Measurements from ENCODE around the gene ART3.

The ART3 gene

GRCh38 chr4:76067652-76068286, 6.7 kb upstream of the ART3 start:
- DNase-seq (ENCODE audit: low read depth in 1 of 2, low spot score in 1 of 2) = peak; percentile 32 to 75

- DNase-seq (ENCODE audit: low read depth in 1 of 2, low spot score in 1 of 2) = no peak
Observed at GRCh38 chr4:76072760-76073159, 1.7 kb upstream of the ART3 start.

- no peak for DNase-seq (ENCODE audit: low read depth in 1 of 2, low spot score in 1 of 2)
Observed at GRCh38 chr4:76074993-76075600, 588 bp downstream of the ART3 start.

DNA sequence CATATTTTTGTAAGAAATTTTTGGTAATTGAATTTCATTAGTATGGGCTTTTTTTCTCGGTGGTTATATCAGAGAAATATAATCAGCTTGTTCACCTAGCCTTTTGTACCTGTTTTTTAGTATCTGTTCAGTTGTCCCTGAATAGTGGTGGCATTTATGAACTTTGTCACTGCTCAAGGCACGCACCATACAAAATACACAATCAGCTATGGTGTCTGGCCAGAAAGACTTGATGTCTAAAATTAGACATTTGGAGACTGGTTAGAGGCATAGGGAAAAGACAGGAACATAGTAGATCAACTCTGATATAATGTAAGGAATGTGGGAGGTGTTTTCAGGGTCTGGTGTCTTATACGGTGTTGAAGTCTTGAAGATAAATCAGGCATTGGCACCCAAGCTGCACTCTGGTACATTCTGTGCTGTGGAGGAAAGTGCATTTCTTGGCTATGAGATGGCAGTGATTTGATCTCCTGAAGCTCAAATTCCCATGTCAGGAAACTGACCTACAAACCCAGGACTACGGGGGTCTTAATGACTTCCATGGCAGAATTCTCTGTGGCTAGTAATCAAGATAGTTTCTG, 3.6 kb downstream of the ART3 start:
- no peak for DNase-seq (ENCODE audit: low read depth in 1 of 2, low spot score in 1 of 2)

- DNase-seq (ENCODE audit: low read depth in 1 of 2, low spot score in 1 of 2) = no peak
Observed at GRCh38 chr4:76083386-76083988, 9.0 kb downstream of the ART3 start.

GRCh38 chr4:76084542-76084941, 10.0 kb downstream of the ART3 start:
- no peak for DNase-seq (ENCODE audit: low read depth in 1 of 2, low spot score in 1 of 2)

DNA sequence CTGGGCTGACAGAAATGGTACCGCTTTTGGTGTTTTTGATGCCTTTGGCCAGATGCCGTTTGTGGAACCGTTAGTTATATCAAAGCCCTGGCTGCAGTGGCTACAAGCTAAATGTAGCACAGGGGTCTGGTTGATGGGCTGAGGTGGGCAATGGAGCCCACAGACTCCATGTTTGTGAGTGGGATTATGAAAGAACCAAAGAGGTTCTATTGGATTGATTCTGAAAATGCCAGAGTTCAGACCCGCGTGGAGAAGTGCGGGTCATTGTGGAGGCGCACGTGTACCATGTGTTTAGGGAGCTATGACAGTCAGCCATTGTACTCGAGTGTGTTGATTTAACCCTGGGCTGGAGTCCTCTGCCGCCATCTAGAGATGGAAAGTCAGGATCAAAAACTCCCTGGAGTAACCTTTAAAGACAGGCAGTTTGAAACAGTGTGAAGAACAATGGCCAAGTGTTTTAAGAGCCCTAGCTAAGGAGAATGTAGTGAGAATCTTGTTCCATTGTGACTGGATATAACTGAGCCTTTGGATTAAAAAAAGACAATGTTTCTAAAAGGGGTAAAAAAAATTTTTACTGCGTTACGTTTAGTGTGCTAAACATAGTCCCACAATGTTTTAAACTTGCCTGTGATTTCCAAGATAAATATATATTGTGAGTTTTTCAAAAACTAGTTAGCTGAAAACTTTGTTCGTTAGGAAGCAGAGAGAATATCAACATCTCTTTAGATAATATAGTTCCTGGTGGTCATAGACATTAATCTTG, 12.7 kb downstream of the ART3 start:
- DNase-seq (ENCODE audit: low read depth in 1 of 2, low spot score in 1 of 2) = no peak

DNA sequence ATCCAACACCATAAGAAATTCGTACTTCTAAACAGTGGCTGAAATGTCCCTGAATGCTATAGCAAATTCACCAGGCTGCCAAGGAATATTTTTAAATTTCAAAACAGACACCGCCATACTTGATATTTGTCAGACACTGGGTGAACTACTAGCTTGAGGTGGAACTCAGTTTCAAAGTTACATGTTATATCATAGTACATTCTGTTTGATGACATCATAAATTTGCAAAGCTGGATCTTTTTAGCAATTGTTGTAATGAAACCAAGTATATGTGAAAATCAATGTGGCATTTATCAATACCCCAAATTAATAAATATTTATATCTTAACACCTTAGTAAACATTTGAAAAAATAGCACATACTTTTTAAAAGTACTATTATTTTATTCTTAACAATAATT, 14.2 kb downstream of the ART3 start:
- DNase-seq (ENCODE audit: low read depth in 1 of 2, low spot score in 1 of 2) = no peak

DNA sequence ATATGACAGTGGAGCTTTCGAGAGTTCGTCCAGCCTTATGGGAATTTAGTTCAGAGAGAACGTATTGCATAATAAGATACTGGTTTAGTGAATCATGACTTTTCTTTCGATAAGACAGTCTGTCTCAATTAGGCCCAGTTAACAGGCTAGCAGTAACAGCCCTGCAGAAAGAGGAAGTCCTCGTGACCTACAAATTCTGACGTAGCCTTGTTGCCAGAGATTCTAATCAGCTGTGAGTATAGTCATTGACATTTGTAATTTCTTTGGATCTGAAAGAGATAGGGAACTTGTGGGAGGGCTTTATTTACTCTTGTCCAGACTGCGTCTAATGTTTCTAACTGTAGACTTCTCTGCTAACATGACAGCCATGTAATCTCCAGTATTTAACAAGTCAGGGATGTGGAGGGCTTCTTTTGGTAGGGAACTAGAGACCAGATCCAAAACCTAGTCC, 15.8 kb downstream of the ART3 start:
- no peak for DNase-seq (ENCODE audit: low read depth in 1 of 2, low spot score in 1 of 2)

- no peak for DNase-seq (ENCODE audit: low read depth in 1 of 2, low spot score in 1 of 2)
Observed at GRCh38 chr4:76091052-76091451, 16.5 kb downstream of the ART3 start.

GRCh38 chr4:76095568-76095967, 21.1 kb downstream of the ART3 start:
- DNase-seq (ENCODE audit: low read depth in 1 of 2, low spot score in 1 of 2) = no peak

- no peak for DNase-seq (ENCODE audit: low read depth in 1 of 2, low spot score in 1 of 2)
Observed at GRCh38 chr4:76096076-76096475, 21.6 kb downstream of the ART3 start.

DNA sequence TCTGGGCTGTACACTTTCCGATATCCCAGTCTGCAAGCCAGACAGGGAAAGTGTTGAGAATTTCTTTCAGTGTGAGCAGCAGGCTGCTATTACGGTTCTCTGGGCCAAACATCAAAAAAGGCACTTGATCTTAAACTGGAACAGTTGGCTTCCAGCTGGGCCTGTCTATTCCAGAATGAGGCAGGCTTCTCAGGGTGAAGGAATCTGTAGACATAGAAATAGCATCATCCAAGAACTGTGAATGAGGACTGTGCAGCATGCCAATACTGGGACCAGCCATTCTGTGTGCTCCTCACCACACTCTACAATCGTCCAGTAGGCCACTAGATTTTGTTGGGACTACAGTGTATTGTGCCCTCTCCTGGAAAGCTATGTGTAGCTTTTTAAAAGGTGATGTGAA, 31.1 kb downstream of the ART3 start:
- DNase-seq (ENCODE audit: low read depth in 1 of 2, low spot score in 1 of 2) = no peak

DNA sequence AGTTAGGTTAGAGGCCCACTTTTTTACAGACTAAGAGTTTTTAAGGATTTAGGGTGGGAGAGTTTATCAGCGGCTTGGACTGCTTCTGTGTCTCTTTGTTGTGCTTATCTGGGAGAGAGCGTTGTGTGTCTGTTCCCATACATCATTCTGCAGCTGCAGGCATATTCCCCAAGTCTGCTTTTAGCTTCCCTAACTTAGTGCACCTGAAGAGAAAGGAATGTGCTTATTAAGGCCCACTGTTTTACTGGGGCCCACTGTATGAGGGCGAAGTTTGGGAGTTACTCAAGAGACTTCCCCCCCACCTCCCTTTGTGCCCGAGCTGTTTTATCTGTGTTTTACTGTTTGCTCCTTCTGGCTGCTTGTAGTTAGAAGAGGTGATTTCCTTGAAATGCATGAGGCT, 31.9 kb downstream of the ART3 start:
- no peak for DNase-seq (ENCODE audit: low read depth in 1 of 2, low spot score in 1 of 2)

- no peak for DNase-seq (ENCODE audit: low read depth in 1 of 2, low spot score in 1 of 2)
Observed at GRCh38 chr4:76108467-76109181, 34.1 kb downstream of the ART3 start.

DNA sequence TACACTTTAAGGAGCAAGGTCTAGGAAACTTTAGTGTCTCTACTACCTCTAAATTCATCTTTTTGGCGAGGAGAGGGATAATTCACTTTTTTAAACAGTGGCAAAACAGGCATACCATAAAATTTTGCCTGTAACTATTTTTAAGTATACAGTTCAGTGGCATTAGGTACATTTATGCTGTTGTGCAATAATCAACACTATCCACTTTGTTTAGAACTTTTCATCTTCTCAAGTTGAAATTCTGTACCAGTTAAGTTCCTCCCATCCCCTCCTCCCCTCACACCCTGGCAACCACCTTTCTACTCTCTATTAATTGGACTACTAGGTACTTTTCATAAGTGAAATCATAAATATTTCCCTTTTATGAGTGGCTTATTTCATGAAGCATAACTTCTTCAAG, 42.3 kb downstream of the ART3 start:
- no peak for DNase-seq (ENCODE audit: low read depth in 1 of 2, low spot score in 1 of 2)

DNA sequence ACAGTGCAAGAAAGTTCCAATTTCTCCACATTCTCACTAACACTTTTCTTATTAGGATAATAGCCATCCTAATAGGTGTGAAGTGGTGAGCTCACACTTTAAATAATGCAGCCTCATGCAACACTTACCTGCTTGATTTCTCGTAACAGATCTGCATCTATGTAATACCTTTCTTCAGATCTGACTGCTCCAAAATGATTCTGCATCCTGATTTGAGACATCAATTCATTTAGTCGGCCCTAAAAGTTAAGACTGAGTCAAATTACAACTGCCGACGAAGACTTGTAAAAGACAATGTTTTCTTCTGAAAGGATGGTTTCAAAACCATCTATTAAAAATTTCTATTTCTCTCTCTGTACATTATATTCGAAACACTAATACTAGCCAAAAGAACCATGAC, 43.0 kb downstream of the ART3 start:
- DNase-seq (ENCODE audit: low read depth in 1 of 2, low spot score in 1 of 2) = no peak

- no peak for DNase-seq (ENCODE audit: low read depth in 1 of 2, low spot score in 1 of 2)
Observed at GRCh38 chr4:76120199-76120598, 45.7 kb downstream of the ART3 start.

DNA sequence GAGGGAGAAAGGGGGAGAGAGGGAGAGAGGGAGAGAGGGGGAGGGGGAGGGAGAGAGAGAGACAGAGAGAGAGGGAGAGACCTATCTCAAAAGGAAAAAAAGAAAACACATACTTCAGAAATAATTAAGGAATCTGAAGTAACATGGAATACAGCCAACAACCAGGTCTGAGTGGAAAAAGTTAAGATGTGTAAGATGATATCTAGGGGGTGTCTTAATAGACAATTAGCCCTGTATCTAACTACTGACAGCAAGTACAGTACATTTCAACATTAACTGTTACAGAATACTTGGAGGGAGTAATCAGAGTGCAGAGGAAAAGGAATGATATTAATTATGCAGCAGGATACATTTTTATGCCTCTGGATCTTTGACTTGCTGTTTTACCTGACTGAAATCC, 51.3 kb downstream of the ART3 start:
- no peak for DNase-seq (ENCODE audit: low read depth in 1 of 2, low spot score in 1 of 2)

- no peak for DNase-seq (ENCODE audit: low read depth in 1 of 2, low spot score in 1 of 2)
Observed at GRCh38 chr4:76127754-76128153, 53.2 kb downstream of the ART3 start.

GRCh38 chr4:76141241-76141640, 66.7 kb downstream of the ART3 start:
- no peak for DNase-seq (ENCODE audit: low read depth in 1 of 2, low spot score in 1 of 2)

All from activated CD4-positive, alpha-beta T cell treated with anti-CD3 and anti-CD28 coated beads, Interleukin-2, amount 50 U/mL, for 24 hours (primary cell).